H1 (cell line): ENCODE results near the gene OR52K1. TPM values are rescaled to one million over a fixed set of nuclear protein-coding genes. Genes with fewer than 3 reads are reported as not detected.

Source experiments
- CHD7 ChIP-seq: fragments of 300-600 bp; sonication (generic); IDR thresholded peaks from 2 replicates; pipeline ENCODE4 v1.7.1; 2012; ENCODE audit warnings: low read length, moderate library complexity, mild to moderate bottlenecking, inconsistent platforms; ENCODE audit not compliant: insufficient replicate concordance
- JUN ChIP-seq: IDR thresholded peaks from 2 replicates; pipeline ENCODE4 v1.6.1; 2011; ENCODE audit warnings: low read depth, mild to moderate bottlenecking, improper control_type of control experiment, low read length
- JUND ChIP-seq: IDR thresholded peaks from 2 replicates; pipeline ENCODE4 v1.6.1; 2011; ENCODE audit warnings: mild to moderate bottlenecking, improper control_type of control experiment, low read length
- KDM1A ChIP-seq: fragments of 200-600, 300-600 bp; sonication (generic); IDR thresholded peaks from 2 replicates; pipeline ENCODE4 v1.7.1; 2016; ENCODE audit warnings: mild to moderate bottlenecking, low read length, borderline replicate concordance
- MAX ChIP-seq: IDR thresholded peaks from 2 replicates; pipeline ENCODE4 v1.6.1; 2012; ENCODE audit warnings: inconsistent platforms
- TEAD4 ChIP-seq: IDR thresholded peaks from 2 replicates; pipeline ENCODE4 v1.6.1; 2012; ENCODE audit warnings: low read depth, low read length, inconsistent platforms, mixed read lengths
- ZNF274 ChIP-seq: IDR thresholded peaks from 2 replicates; pipeline ENCODE4 v1.7.0; 2012; ENCODE audit warnings: low read length, borderline replicate concordance; ENCODE audit errors: extremely low read depth
- polyA plus RNA-seq, 7 experiments: library from polyadenylated mRNA; depleted of rRNA in 3 of 7; stranded (reverse) in 5 of 7; unstranded in 2 of 7; fragments of >200 nt in 5 of 7; fragments of 200-250 nt in 2 of 7; gene quantifications; 1 replicate in 5 of 7; 2 replicates in 1 of 7; 4 replicates in 1 of 7; pipeline versions ENCODE4 v1.2.1 to v1.2.3, GENCODE V29; 2011 to 2013; ENCODE audit warnings: missing spikeins in 2 of 7, mixed read lengths in 2 of 7
- total RNA-seq: library from RNA; stranded (reverse); fragmentation: NEBNext Ultra II Directional; extraction: Animal tissue kit (Norgen Biotek cat#: 25700); gene quantifications from 2 replicates; pipeline ENCODE4 v1.2.1, GENCODE V29; 2021

Gene OR52K1
- total and polyA plus RNA-seq, 2 of the 8 experiments (the other 6 are each of a cell fraction or from before 2014, with no cell fraction given): not detected

- TF ChIP-seq CHD7: no peak
- no peak for TF ChIP-seq TEAD4
- TF ChIP-seq JUND: no peak
- TF ChIP-seq ZNF274: no peak
- TF ChIP-seq KDM1A: no peak
- no peak for TF ChIP-seq MAX
- no peak for TF ChIP-seq JUN
Observed at GRCh38 chr11:4436411-4436810, 46.0 kb upstream of the OR52K1 start (continued).
